ENCODE results near the gene CCDC102B. TPM values are rescaled to one million over a fixed set of nuclear protein-coding genes. Genes with fewer than 3 reads are reported as not detected.

CCDC102B gene
- total and polyA plus RNA-seq, 2 donors (not counting 1 experiment from before 2014, with no cell fraction given): 3.9 to 4.0 TPM

- ChIA-PET CTCF (no interaction called here), POLR2A (no interaction called here)
- H3K4me3 Mint-ChIP-seq: no peak overlapping the region
- no peaks in the 10 kb centered on the region for H3K4me1 ChIP-seq (ENCODE audit: control insufficient read depth in 2 of 2, insufficient read depth in 2 of 2, low read length in 2 of 2)
- no peaks in the 10 kb centered on the region for H3K36me3 ChIP-seq (replicated peaks in 1 of 2; ENCODE audit: control extremely low read depth in 1 of 2, control insufficient read depth in 1 of 2, extremely low read depth in 1 of 2, insufficient read depth in 2 of 2, low read length in 1 of 2)
- no peak overlapping the region for H3K9ac ChIP-seq (ENCODE audit: low read length)
- no peak overlapping the region for H3K27ac ChIP-seq (ENCODE audit: low read length in 2 of 2)
- no peak overlapping the region for H2AFZ ChIP-seq (ENCODE audit: insufficient read depth, low read depth, low read length, poor library complexity, severe bottlenecking)
- H3K27me3 ChIP-seq (replicated peaks in 1 of 4; ENCODE audit: control extremely low read depth in 1 of 4, control insufficient read depth in 3 of 4, insufficient read depth in 4 of 4, low read length in 3 of 4): no peaks in the 10 kb centered on the region
- H3K4me2 ChIP-seq (replicated peaks; ENCODE audit: low read depth, low read length, poor library complexity, severe bottlenecking): no peak overlapping the region
- no peaks in the 10 kb centered on the region for H3K79me2 ChIP-seq (ENCODE audit: control insufficient read depth, insufficient read depth, low read length)
- no peaks in the 10 kb centered on the region for H4K20me1 ChIP-seq (ENCODE audit: control insufficient read depth, insufficient read depth, low read length, poor library complexity, severe bottlenecking)
- H3K4me3 ChIP-seq (ENCODE audit: control extremely low read depth in 1 of 5, extremely low read depth in 1 of 5, insufficient read depth in 1 of 5, low read depth in 2 of 5, low read length in 4 of 5): no peak overlapping the region
- TF ChIP-seq CTCF (IDR thresholded peaks at IDR 0.05) (no peak), EZH2 (IDR thresholded peaks at IDR 0.05; ENCODE audit: borderline replicate concordance, insufficient read depth, low read depth, low read length, poor library complexity, severe bottlenecking) (no peak)
- H3K27ac Mint-ChIP-seq: no peak overlapping the region
- no peaks in the 10 kb centered on the region for H3K9me3 ChIP-seq (ENCODE audit: control extremely low read depth in 1 of 3, control insufficient read depth in 2 of 3, insufficient read depth in 1 of 3, low read length in 2 of 3)
- no peaks in the 10 kb centered on the region for H3K27me3 Mint-ChIP-seq
- DNase-seq: no peak
- H3K4me1 Mint-ChIP-seq: no peaks in the 10 kb centered on the region
- ATAC-seq (ENCODE audit: low read depth): no peak
- WGBS (ENCODE audit: insufficient coverage): no CpG with 5 or more reads among the region's 2 CpGs
- no peaks in the 10 kb centered on the region for H3K9me3 Mint-ChIP-seq (ENCODE audit: insufficient read depth)
- intact Hi-C loops (cut with micrococcal nuclease): no loop called here
Measured at GRCh38 chr18:68780802-68781635, 16.9 kb upstream of the CCDC102B start.

- H3K4me3 Mint-ChIP-seq: no peak overlapping the region
- DNase-seq: no peak
- no peak overlapping the region for H2AFZ ChIP-seq (ENCODE audit: insufficient read depth, low read depth, low read length, poor library complexity, severe bottlenecking)
- H3K9ac ChIP-seq (ENCODE audit: low read length): no peak overlapping the region
- no peaks in the 10 kb centered on the region for H3K27me3 Mint-ChIP-seq
- H3K4me2 ChIP-seq (replicated peaks; ENCODE audit: low read depth, low read length, poor library complexity, severe bottlenecking): no peak overlapping the region
- intact Hi-C loops (cut with micrococcal nuclease): no loop called here
- POLR2A ChIA-PET: no interaction called here
- TF ChIP-seq CTCF (IDR thresholded peaks at IDR 0.05): no peak
- H3K4me3 ChIP-seq (ENCODE audit: control extremely low read depth in 1 of 5, extremely low read depth in 1 of 5, insufficient read depth in 1 of 5, low read depth in 2 of 5, low read length in 4 of 5): no peak overlapping the region
- H3K9me3 Mint-ChIP-seq (ENCODE audit: insufficient read depth): no peaks in the 10 kb centered on the region
- no peaks in the 10 kb centered on the region for H3K9me3 ChIP-seq (ENCODE audit: control extremely low read depth in 1 of 3, control insufficient read depth in 2 of 3, insufficient read depth in 1 of 3, low read length in 2 of 3)
- no peaks in the 10 kb centered on the region for H3K79me2 ChIP-seq (ENCODE audit: control insufficient read depth, insufficient read depth, low read length)
- H3K27ac Mint-ChIP-seq: no peak overlapping the region
- H3K4me1 Mint-ChIP-seq: no peaks in the 10 kb centered on the region
- no peaks in the 10 kb centered on the region for H3K27me3 ChIP-seq (replicated peaks in 1 of 4; ENCODE audit: control extremely low read depth in 1 of 4, control insufficient read depth in 3 of 4, insufficient read depth in 4 of 4, low read length in 3 of 4)
- H3K36me3 ChIP-seq (replicated peaks in 1 of 2; ENCODE audit: control extremely low read depth in 1 of 2, control insufficient read depth in 1 of 2, extremely low read depth in 1 of 2, insufficient read depth in 2 of 2, low read length in 1 of 2): no peaks in the 10 kb centered on the region
- H4K20me1 ChIP-seq (ENCODE audit: control insufficient read depth, insufficient read depth, low read length, poor library complexity, severe bottlenecking): no peaks in the 10 kb centered on the region
- no CpG with 5 or more reads among the region's 1 CpG for WGBS (ENCODE audit: insufficient coverage)
- H3K4me1 ChIP-seq (ENCODE audit: control insufficient read depth in 2 of 2, insufficient read depth in 2 of 2, low read length in 2 of 2): no peaks in the 10 kb centered on the region
- CTCF ChIA-PET: no interaction called here
- ATAC-seq (ENCODE audit: low read depth): no peak
- H3K27ac ChIP-seq (ENCODE audit: low read length in 2 of 2): no peak overlapping the region
Measured at GRCh38 chr18:68783506-68783905, 14.4 kb upstream of the CCDC102B start.
